DND-41 (cell line): ENCODE measurements around the gene A2ML1.

Experiments
- ATAC-seq: fragments of 200-7000 bp; cut with Tn5 transposase; 3 replicates; pipeline ENCODE4 v1.9.1; 2021; ENCODE audit warnings: low read depth; ENCODE audit not compliant: insufficient read depth
- DNase-seq: peaks from one replicate; pipeline ENCODE4 v3.0.0-alpha.2; 2020
- H2AFZ ChIP-seq: 2 replicates; pipeline ENCODE4 v1.6.0; 2012; ENCODE audit warnings: low read depth, low read length
- H3K27ac ChIP-seq: 2 replicates; pipeline ENCODE4 v1.5.1; 2012; ENCODE audit warnings: low read length, inconsistent platforms
- H3K27me3 ChIP-seq: fragments of 200-600 bp; sonication (generic); 2 replicates; pipeline ENCODE4 v1.6.0; 2012; ENCODE audit warnings: low read length, mild to moderate bottlenecking, inconsistent platforms; ENCODE audit not compliant: insufficient read depth, poor library complexity
- H3K36me3 ChIP-seq: 2 replicates; pipeline ENCODE4 v1.5.1; 2012; ENCODE audit warnings: low read length, inconsistent platforms; ENCODE audit not compliant: insufficient read depth
- H3K4me1 ChIP-seq: 2 replicates; pipeline ENCODE4 v1.5.1; 2012; ENCODE audit warnings: mild to moderate bottlenecking, low read length; ENCODE audit not compliant: insufficient read depth
- H3K4me2 ChIP-seq: 2 replicates; pipeline ENCODE4 v1.6.0; 2012; ENCODE audit warnings: mild to moderate bottlenecking, moderate library complexity, low read length, inconsistent platforms; ENCODE audit not compliant: insufficient read depth
- H3K4me3 ChIP-seq, 2 experiments: fragments of 200-600 bp in 1 of 2; shearing (Covaris generic) in 1 of 2; 2 replicates each; pipeline ENCODE4 v1.5.1; 2012 to 2016; ENCODE audit warnings: inconsistent platforms in 2 of 2, low read length in 2 of 2, mild to moderate bottlenecking in 2 of 2, low read depth in 1 of 2, moderate library complexity in 1 of 2
- H3K79me2 ChIP-seq: 2 replicates; pipeline ENCODE4 v1.6.0; 2012; ENCODE audit warnings: low read length, inconsistent platforms; ENCODE audit not compliant: insufficient read depth
- H3K9ac ChIP-seq: 2 replicates; pipeline ENCODE4 v1.6.0; 2012; ENCODE audit warnings: low read depth, mild to moderate bottlenecking, inconsistent platforms, low read length, moderate library complexity
- H3K9me3 ChIP-seq: 2 replicates; pipeline ENCODE4 v1.5.1; 2012; ENCODE audit warnings: low read length, moderate library complexity, mild to moderate bottlenecking, inconsistent platforms; ENCODE audit not compliant: insufficient read depth, severe bottlenecking
- H4K20me1 ChIP-seq: 2 replicates; pipeline ENCODE4 v1.6.0; 2012; ENCODE audit warnings: low read length; ENCODE audit not compliant: insufficient read depth
- CTCF ChIP-seq: IDR thresholded peaks from 2 replicates; pipeline ENCODE4 v1.5.1; 2012; ENCODE audit warnings: borderline replicate concordance, low read length, moderate library complexity, mild to moderate bottlenecking; ENCODE audit not compliant: poor library complexity, severe bottlenecking; ENCODE audit errors: extremely low read depth
- EZH2 ChIP-seq: IDR thresholded peaks from 3 replicates; pipeline ENCODE4 v1.6.1; 2012; ENCODE audit warnings: borderline replicate concordance, low read depth, mild to moderate bottlenecking, moderate library complexity, low read length, inconsistent platforms; ENCODE audit not compliant: severe bottlenecking

The A2ML1 gene

GRCh38 chr12:8823565-8824300, 1.3 kb downstream of the A2ML1 start:
- Histone ChIP-seq H3K79me2 (no peaks in the 10 kb centered on the region), H2AFZ (no peak overlapping the region), H3K4me3 (no peak overlapping the region), H3K27ac (no peak overlapping the region), H3K4me2 (no peak overlapping the region), H3K9ac (no peak overlapping the region), H3K27me3 (no peaks in the 10 kb centered on the region), H3K9me3 (no peaks in the 10 kb centered on the region), H3K36me3 (no peaks in the 10 kb centered on the region), H4K20me1 (no peaks in the 10 kb centered on the region), H3K4me1 (no peaks in the 10 kb centered on the region)
- ATAC-seq (no peak), DNase-seq (peak; percentile 12)
- TF ChIP-seq EZH2 (no peak), CTCF (peak; percentile 57)

- H3K4me1 ChIP-seq, result no peaks in the 10 kb centered on the region
These were observed 5.3 kb downstream of the A2ML1 start for GRCh38 chr12:8827551-8828256.

GRCh38 chr12:8828257-8829124, 6.1 kb downstream of the A2ML1 start:
- TF ChIP-seq EZH2, result no peak
- TF ChIP-seq CTCF, result no peak
- DNase-seq (no peak), ATAC-seq (no peak)
- no peaks in the 10 kb centered on the region for H3K4me1 ChIP-seq
- no peaks in the 10 kb centered on the region for H3K79me2 ChIP-seq
- no peak overlapping the region for H3K9ac ChIP-seq
- H3K4me2 ChIP-seq, result no peak overlapping the region
- no peaks in the 10 kb centered on the region for H3K36me3 ChIP-seq
- no peak overlapping the region for H2AFZ ChIP-seq
- peaks cover 2% of the 10 kb centered on the region for H3K27me3 ChIP-seq
- H4K20me1 ChIP-seq, result no peaks in the 10 kb centered on the region
- H3K27ac ChIP-seq, result no peak overlapping the region
- no peaks in the 10 kb centered on the region for H3K9me3 ChIP-seq
- H3K4me3 ChIP-seq, result no peak overlapping the region

More at GRCh38 chr12:8827551-8828256, 5.3 kb downstream of the A2ML1 start:
- no peak overlapping the region for H2AFZ ChIP-seq
- TF ChIP-seq EZH2 (no peak), CTCF (no peak)
- no peak overlapping the region for H3K4me3 ChIP-seq
- no peak overlapping the region for H3K4me2 ChIP-seq
- no peak overlapping the region for H3K27ac ChIP-seq
- no peak for DNase-seq
- H3K27me3 ChIP-seq, result peaks cover 2% of the 10 kb centered on the region
- no peaks in the 10 kb centered on the region for H3K36me3 ChIP-seq
- ATAC-seq, result no peak
- no peak overlapping the region for H3K9ac ChIP-seq
- no peaks in the 10 kb centered on the region for H3K79me2 ChIP-seq
- no peaks in the 10 kb centered on the region for H4K20me1 ChIP-seq
- H3K9me3 ChIP-seq, result no peaks in the 10 kb centered on the region
